ENCODE measurements around the gene MMRN1.

MMRN1 gene

GRCh38 chr4:89914609-89915550, 20.2 kb downstream of the MMRN1 start:
- no peak for DNase-seq

- DNase-seq: no peak
Observed at GRCh38 chr4:89915937-89916336, 21.3 kb downstream of the MMRN1 start.

DNA sequence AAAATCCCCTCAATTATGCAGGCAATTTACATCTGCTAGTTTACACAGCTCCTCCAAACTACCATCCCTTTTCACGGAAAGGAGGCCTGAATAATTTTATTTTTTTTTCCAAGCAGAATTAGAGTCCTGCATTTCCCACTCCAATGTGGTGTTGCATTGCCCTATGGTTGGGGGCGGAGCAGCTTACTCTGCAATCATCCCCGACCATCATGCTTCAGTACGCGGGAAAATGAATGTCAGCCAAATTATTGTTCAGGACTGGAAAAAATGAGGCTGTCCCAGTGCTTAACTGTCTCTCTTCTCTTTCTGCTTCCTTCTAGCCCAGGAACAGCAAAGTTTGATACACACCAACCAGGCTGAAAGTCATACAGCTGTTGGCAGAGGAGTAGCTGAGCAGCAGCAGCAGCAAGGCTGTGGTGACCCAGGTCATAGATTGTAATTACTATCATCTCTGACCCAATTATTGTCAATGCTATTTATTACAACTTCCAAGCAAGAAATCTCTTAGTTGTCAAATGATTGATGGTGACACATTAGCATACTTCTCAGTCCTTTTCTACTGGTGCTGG, 28.3 kb downstream of the MMRN1 start:
- DNase-seq: no peak

GRCh38 chr4:89928838-89929237, 34.2 kb downstream of the MMRN1 start:
- DNase-seq: no peak

DNA sequence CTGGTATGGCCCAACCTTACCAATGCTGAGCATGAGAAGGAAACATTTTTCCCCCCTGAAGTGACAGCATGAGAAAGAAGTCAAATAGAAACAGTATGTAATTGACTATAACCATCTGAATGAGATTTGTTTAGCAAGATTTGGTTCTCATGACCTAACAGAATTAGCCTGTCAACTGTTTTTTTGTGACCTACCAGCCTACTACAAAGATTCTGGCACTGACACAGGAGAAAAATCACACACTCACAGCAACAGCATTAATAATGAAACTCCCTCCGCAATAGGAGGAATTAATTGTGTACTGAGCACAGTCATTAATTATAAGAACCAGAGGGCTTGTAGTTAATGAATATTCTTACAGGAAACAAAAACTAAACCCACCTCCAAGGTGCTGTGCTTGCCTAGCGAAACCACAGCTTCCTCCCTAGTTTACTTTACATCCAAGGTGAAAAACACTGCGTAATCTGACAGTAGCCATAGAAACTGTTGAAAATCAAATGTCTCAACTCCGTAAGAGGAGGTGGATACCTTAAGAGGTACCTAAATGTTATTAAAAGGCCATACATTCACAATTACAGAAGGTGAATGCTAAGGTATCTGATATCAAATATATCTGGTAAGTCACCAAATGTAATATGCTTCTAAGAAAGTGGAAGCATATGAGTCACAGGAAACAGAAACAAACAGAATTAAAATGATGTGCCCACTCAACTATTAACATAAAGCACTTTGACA, 34.9 kb downstream of the MMRN1 start:
- no peak for DNase-seq

GRCh38 chr4:89939546-89939945, 44.9 kb downstream of the MMRN1 start:
- DNase-seq: no peak

DNA sequence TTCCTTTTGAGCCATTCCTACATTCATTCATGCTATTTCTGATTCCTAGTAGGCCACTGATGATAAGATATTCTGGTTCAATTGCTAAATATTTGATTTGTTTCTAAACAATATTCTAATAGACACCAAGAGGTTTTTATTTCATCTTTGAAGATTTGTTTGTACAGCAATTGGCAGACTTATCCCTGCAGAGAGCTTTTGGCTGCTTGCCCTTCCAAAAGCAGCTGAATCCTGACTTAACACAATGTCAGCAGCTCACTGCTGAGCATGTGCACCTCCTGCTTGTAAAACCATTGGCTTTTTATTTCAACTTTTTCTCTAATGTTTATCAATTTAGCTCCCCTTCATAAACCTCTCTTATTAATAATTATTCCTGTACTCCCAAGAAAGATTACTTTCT, 45.3 kb downstream of the MMRN1 start:
- no peak for DNase-seq

- DNase-seq: no peak
Observed at GRCh38 chr4:89942811-89943210, 48.2 kb downstream of the MMRN1 start.

GRCh38 chr4:89949782-89950387, 55.2 kb downstream of the MMRN1 start:
- DNase-seq: peak; percentile 7

DNA sequence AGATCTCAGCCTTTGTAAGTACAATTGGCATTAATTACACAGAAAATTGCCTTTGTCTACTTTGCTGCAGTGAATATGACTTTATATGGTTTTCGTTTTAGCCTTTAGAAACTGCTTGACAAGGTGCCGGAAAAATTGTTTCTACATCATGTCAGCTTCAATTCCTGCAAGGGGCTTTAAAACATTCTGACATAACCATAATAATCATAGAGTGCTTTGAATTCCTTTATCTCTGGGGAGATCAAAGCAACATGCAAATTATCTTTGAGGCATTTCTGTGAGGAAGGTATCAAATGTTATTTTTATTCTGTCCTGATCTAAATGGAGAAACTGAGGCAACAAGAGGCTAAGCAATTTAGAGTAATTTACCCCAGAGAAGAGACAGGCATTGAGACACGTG, 57.8 kb downstream of the MMRN1 start:
- DNase-seq: no peak

DNA sequence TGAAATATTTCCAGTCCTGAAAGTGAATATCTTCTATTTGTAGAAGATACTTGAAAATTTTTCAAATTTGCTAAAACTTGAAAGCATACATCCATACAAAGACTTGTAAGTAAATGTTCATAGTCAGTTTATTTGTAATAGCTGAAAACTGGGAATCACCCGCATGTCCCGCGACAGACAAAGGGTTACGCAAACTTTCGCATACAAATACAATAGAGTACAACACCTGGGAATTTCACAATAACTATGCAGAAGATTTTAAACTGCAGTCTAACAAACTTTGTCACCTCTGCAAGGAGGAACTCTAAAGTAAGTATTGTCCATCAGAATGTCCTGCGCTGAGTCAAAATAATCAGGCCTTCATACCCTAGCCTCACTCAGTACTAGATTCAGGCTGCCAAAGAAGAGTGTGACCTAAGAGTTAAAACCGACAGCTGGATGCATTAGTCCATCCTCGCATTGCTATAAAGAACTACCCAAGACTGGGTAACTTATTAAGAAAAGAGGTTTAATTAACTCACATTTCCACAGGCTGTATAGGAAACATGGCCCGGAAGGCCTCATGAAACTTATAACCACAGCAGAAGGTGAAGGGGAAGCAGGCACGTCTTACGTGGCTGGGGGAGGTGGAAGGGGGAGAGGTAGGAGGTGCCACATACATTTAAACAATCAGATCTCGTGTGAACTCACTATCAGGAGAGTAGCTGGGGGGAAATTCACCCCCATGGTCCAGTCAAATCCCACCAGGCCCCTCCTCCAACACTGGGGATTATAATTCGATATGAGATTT, 60.4 kb downstream of the MMRN1 start:
- DNase-seq: no peak

DNA sequence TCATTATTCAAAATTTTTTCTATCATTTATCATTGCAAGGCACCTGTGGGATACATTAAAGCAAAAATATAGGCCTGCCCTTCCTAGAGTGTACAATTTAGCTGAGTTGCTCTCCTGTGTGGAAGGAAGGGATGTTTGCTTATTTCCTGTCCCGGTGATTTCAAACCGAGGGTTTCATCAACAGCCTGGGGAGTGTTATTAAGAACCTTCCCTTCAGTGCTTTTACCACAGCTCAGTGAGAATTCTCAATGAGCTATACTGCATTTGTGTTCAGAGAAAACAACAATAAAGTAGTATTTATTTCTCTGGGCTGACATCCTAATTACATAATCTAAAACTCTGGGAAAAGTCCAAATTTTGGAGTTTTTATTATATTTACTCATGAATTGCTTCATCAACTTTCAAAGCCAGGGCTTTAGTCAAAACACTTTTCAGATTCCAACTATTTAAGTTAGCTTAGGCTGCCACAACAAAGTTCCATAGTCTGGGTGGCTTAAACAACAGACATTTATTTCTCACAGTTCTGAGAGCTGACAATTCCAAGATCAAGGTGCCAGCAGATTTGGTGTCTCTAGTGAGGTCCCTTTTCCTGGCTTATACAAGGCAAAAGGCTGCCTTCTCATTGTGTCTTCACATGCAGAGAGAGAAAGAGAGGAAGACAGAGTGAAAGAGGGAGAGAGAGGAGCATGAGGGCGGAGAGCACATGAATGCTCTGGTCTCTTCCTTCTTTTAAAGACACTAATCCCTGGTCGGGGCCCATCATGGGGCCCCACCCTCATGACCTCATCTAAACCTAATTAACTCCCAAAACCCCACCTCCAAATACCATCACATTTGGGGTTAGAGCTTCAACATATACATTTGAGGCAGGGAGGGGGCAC, 62.6 kb downstream of the MMRN1 start:
- no peak for DNase-seq

- no peak for DNase-seq
Observed at GRCh38 chr4:89981789-89982334, 87.2 kb downstream of the MMRN1 start.

- no peak for DNase-seq
Observed at GRCh38 chr4:89988268-89988667, 93.6 kb downstream of the MMRN1 start.

DNA sequence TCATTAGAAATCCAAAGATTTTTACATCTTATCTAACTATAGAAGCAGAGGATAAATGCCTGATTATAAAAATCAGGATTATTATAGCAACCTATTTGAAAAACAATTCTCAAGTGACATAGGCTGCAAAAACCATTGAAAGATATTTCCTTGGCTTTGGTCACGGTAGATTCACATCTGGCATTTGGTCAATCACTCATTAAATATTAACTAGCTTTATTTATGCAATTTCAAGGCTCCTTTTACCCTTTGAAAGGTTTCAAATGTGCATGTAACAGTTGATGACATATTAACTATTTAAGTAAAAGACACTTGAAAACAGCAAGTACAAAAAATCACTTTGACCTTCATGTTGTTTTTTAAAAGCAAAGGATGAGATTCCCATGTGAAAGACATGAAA, 98.1 kb downstream of the MMRN1 start:
- DNase-seq: no peak

DNA sequence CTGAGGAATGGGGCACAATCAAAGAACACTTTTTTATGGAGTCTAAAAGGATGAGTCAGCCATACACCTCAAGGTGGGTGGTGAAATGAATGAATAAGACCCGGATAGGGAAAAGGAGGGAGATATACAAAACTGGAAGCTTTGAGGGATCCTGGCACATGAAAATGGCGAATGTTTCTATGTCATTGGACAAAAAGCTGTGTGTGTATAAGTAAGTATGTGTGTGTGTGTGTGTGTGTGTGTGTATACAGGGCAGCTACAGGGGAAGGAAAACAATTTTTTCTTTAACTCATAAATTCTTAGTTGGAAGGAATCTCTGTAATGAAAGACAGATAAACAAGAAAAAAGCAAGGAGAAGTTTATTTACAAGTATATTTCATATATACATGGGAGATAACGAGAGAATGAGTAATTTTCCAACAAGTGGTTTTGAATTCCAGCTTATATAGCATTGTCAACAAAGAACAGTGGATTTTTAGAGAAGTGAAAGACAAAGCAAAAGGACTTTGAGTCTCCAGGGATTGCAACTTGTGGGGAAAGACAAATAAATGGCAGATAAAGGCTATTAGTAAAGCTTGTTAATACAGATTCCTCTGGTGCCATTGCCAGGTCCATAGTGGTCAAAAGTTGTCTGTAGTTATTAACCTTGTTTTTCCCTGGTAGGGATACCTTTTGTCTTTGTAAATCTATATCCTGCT, 99.7 kb downstream of the MMRN1 start:
- peak; percentile 5 for DNase-seq

DNA sequence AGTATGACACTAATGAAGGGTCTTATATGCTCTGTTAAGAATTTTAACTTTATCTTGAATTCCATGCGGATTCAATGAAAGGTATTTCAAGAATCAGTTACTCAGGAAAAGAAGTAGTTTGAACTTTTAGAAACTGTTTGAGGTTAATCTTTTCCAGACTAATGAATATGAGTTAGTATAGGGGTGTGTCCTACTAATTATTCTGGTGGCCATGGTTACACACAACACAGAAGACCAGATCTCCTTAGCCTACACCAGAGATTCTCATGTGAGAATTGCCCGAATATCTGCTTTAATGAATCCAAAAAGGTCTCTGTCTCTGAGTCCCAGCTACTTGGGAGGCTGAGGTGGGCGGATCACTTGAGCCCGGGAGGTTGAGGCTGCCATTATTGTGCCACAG, 100.4 kb downstream of the MMRN1 start:
- no peak for DNase-seq

DNA sequence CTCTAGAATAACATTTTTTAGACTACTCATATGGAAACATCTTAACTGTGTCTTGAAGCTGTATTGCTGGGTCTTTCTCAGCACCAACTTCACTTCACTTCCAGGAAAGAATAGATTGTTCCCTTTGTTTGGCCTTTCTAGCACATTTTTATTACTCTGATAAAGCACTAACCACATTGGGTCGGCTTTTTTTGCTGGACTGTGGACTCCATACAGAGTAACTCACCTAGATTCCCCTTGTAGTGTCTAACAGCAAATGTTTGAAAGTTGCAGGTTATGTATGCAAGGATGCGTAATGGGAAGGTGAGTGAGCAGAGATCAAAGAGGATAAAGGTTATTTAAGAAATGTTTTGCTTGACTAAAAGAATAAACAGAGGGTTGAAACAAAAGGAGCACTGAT, 101.2 kb downstream of the MMRN1 start:
- no peak for DNase-seq

- no peak for DNase-seq
Observed at GRCh38 chr4:89997171-89997704, 102.6 kb downstream of the MMRN1 start.

GRCh38 chr4:89998469-89999011, 103.9 kb downstream of the MMRN1 start:
- no peak for DNase-seq

All from suppressor macrophage treated with lipopolysaccharide for 4 hours (primary cell).